WI38 (cell line): ENCODE data around the gene TTC23L.

ENCODE experiments used
- H3K4me3 ChIP-seq: 2 replicates; pipeline ENCODE4 v1.5.1; 2011; ENCODE audit warnings: low read depth, mild to moderate bottlenecking, control low read depth, low read length
- TF ChIP-seq, protein P1 (sequence below): IDR thresholded peaks from 2 replicates; pipeline ENCODE4 v1.5.1; 2012; ENCODE audit warnings: low read depth, mild to moderate bottlenecking, control low read depth, low read length

Gene TTC23L

DNA sequence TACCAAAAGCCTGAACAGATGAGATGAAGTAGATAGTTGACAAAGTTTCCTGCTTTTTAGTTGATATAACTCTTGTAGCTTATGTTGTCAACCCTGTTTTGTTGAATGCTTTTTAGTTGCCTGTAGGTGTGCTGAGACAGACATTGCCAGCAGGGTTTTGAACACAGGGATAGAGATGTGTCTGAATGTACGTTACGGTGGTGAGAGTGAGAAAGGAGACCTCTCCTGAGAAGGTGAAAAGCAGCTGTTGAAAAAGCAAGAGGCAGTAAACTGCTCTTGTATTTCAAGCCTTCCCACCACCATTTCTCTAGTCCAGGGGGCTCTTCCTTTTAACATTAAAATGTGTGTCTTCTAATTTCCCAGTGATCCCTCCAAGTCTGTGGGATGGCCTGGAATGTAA, 105.1 kb downstream of the TTC23L start:
- TF ChIP-seq, protein P1, sequence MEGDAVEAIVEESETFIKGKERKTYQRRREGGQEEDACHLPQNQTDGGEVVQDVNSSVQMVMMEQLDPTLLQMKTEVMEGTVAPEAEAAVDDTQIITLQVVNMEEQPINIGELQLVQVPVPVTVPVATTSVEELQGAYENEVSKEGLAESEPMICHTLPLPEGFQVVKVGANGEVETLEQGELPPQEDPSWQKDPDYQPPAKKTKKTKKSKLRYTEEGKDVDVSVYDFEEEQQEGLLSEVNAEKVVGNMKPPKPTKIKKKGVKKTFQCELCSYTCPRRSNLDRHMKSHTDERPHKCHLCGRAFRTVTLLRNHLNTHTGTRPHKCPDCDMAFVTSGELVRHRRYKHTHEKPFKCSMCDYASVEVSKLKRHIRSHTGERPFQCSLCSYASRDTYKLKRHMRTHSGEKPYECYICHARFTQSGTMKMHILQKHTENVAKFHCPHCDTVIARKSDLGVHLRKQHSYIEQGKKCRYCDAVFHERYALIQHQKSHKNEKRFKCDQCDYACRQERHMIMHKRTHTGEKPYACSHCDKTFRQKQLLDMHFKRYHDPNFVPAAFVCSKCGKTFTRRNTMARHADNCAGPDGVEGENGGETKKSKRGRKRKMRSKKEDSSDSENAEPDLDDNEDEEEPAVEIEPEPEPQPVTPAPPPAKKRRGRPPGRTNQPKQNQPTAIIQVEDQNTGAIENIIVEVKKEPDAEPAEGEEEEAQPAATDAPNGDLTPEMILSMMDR, result no peak
- H3K4me3 ChIP-seq, result no peak overlapping the region

DNA sequence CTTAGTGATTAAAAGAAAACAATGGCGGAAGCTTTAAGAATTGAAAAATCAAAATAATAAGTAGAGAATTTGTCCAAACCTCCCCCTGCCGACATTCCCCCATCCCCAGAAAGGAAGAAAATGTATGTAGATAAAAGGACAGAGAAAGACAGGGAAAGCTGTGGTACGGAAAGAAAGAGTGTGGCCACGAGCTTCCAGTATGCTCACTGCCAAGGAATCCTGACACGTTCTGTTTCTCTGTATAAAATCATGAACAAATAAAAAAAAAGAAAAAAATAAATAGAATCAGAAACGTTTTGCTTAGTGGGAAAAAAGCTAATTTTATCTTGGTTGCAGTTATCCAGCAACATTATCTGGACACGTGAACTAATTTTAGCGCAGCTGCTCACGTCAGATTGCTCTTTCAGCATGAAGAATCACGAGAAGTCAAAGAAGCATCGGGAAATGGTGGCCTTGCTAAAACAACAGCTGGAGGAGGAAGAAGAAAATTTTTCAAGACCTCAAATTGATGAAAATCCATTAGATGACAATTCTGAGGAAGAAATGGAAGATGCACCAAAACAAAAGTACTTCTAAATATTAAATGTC, 105.6 kb downstream of the TTC23L start:
- no peak overlapping the region for H3K4me3 ChIP-seq
- TF ChIP-seq, protein P1, result no peak
